HL-60/S4 treated with phorbol 12-myristate 13-acetate at 8.2 ng/mL for 4 days and 3 days (cell line): ENCODE measurements around the gene FOXJ3.

ENCODE experiments used
- in situ Hi-C: fragments of 300-500 bp; cut with MboI; formaldehyde crosslinking; loops from 2 replicates; pipeline ENCODE4 v1.15.0; 2022; ENCODE audit warnings: low sequenced_read_pairs

Gene FOXJ3

DNA sequence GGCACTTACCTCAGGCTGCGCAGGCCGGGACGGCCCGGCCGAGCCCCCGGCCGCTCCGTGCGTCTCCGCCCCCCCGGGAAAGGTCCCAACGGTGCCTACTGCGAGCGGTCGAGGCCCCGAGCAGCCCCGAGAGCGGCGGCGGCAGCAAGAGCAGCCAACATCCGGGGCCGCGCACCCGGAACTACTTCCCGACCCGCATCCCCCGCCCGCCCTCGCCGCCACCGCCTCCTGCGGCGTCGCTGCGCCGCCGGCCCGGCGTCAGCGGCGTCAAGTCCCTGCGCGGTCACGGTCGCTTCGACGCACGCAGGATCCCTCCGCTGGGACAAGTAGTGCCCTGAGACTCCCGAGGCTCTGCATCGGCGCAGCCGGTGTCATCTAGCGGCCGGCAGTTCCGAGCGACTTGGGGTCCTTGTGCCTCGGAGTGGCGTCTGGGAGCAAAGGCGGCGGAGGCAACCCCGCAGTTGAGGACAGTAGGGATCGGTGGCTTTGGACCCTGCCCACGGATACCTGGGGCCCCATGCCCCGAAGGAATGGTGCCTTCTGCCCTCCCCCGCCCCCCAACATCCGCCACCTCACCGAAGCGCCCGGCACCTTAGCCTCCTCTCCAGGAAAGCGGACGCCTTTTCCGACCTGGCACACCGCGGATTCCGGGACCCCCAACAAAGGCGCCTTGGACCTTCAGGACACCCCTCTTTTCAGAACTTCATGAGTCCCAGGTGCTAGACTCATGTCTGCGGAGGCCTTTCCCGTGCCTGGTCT is at the start of gene FOXJ3:
Gene FOXJ3, minus strand, starts transcription at position 186 of the 759 bp plus-strand sequence. CDS start 24,142 bp downstream, outside the sequence.
- in situ Hi-C loops = no loop called here

DNA sequence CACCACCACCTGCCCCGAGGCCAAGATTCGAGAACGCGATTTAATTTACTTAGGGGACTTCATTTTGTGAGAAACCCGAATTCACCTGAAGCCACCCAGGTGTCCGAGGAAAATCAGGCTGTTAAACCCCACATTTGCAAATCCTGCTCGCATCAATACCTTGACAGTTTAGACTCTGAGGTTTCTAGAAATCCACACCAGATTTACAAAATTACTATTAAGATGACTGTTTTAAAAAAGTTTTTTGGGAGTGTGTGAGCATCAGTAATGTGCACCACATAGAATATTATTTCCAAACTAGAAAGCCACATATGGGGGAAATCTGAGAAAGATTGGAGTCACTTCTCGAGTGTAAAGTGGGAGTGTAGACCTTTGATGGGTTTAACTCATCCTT is 46.2 kb upstream of the FOXJ3 start:
- in situ Hi-C loops = no loop called here

DNA sequence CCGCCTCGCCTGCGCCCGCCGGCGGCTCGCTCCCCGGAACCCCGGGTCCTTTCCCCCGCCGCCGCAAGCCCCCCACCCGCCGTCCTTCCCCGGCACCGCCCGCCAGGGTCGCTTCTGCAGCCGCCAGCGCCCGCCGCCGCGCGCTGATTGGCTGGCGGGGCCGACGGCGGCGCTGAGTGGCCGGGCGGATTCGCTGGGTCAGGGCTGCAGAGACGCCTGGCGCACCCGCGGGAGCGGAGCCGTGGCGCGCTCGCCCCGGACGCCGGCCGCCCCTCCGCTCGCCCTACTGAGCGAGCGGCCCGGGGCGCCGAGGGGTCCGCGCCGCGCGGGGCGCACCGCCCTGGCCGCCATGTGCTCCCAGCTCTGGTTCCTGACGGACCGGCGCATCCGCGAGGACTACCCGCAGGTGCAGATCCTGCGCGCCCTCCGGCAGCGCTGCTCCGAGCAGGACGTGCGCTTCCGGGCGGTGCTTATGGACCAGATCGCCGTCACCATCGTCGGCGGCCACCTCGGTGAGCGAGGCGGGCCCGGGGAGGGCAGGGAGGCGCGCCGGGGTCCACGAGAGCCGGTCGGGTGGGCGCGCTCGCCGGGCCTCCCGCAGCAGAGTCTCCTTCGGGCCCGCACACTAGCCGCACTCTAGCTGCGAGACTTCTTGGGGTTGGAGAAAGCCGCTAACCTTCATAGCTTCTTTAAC is 45.7 kb upstream of the FOXJ3 start, which contains the start of gene RIMKLA:
Gene RIMKLA, plus strand, starts transcription at position 207 of the 694 bp plus-strand sequence. Its CDS starts 143 bp downstream, at position 350.
- in situ Hi-C loops = no loop called here

DNA sequence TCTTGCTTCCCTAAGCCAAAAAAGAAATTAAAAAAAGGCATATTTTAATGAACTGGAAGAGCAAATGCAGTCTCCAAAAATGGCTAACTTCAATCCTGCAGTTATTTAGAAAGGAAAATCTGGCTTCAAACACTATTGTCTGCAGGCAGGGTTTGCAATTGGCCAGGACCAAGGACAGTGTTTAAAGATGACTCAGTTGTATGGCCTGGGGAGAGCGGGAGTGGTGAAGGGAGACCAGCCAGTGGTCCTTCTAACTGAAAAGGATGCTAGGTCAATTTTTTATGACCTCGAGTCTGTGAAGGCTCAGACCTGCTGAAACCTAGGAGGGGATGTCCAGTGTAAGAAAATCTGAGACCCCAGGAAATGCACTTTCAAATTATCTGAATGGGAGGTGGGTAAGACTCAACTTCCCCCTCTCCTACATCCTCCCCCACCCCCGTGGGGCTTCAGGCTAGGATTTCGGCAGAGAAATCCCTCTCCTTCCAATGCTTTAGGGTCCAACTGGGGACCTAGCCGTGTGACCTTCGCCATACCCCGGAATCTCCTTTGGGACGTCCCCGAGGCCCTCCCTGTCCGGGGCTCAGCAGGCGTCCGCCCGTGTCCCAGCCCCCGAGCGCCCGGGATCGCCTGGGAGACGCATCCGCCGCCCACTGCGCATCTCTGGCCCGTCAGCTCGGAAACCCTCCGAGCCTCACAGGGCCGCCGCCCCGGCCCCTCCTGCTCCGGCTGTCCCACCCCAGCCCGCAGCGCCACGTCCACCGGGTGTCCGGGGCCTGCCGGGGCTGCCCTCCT is 45.0 kb upstream of the FOXJ3 start:
- in situ Hi-C loops = no loop called here

DNA sequence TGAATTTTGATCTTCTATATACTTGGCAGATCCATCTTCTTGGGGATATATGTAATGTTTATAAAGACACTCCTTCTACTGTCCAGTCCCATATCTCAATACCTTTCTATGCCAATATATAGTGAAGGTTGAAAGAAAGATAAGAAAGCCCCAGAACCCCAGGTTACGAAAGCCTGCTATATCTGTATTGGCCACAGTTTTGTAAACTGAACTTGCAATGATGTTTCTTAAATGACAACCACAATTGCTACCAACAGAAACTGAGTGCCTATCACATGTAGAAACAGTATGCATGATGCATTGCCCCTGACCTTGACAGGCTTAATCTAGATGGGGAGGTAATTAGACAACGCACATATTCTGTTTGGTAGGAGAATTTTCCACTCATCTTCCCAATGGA is 37.8 kb upstream of the FOXJ3 start:
- in situ Hi-C loops = no loop called here

DNA sequence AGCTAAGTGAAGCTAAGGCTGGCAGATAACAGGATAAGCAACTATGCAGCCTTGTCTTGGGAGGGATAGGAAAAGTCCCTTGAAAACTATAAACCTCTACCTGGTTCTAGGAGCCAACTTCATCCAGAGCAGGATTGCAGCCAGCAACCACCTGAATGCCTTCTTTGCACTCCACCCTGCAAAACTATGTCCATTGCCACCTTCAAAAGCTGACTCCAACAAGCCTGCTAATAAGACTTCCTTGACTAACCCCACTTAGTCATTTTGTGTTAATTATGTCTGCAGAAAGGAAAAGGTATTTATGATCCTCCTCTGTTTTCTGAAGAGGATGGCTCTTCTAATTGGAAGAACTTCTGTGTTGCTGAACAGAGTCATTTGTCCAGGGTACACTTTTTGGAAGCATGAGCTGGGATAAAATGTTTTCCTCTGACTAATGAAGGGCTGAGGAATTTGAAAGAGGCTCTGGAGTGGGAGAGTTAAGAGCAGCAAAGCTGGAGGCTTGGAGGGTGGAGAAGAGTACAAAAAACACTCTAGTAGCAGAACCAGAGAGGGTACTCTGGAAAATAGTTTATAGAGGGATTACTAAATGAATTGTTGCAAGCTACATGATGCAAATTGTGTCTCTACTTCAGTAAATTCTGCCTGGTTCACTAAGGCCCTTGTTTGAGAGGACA is 36.0 kb upstream of the FOXJ3 start:
- in situ Hi-C loops = no loop called here

DNA sequence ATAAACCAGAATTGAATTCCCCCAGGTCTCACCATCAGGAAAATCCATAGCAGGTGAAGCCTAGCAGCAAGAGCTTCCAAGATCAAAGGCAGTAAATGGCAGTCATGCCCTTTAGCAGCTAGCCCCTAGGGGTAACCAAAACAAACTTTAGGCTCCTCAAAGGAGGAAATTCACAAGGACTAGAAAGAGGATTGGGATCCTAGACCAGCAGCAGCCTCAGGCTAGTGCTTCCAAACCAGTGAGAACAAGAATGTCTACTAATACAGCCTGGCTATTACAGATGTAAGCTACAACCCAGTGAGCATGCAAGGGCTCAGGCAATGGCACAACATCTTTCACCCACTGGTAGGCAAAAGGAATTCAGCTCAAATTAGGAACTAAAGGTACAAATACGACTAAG is 34.4 kb upstream of the FOXJ3 start:
- in situ Hi-C loops = no loop called here

DNA sequence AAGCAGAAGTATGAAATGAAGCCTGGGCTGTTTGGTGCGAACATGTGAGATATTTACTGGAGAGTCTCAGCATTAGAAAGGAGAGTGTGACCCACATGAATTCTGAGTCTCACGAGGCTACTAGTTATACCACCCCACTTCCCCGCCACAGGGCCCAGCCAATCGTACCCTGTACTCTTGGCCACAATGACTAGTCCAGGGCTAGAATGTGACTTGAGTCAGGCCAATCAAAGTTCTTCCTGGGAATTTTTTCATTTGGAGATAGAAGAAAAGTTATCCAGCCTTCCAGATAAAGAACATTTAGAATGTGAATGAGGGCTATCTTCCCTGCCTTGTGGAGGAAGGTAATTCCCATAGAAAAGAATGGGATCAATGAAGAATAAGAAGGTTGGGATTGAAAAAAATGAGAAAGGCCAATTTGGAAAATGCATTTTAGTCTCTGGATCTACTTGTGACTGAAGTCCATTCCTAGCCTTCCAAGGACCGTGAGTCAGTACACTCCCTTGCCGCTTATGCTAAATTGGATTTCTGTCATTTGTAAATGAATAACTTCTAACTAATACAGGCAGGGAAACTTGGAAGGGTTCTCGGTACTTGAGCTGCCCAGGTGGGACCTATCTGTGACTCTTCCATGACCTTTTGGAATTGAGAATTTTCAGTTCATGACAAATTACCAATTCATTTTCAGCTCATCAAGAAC is 33.2 kb upstream of the FOXJ3 start:
- in situ Hi-C loops = no loop called here

DNA sequence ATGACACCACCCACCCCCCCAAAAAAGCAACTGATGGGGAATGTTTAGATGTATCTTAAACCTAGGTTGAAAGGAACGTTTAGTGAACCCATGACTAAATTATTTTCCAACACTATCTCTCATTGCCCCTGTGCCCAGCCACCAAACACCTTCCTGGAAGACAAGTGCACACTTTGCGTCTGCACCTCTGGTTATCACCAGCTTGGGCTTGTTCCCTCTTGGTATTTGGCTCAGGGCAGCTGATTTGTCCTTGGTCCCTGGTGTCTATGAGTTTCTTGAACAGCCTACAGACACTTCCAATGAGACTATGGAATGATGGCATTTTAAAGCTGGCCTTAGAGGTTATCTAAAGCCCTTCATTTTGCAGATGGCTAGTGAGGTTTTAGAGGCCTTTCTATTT is 30.1 kb upstream of the FOXJ3 start:
- in situ Hi-C loops = no loop called here

DNA sequence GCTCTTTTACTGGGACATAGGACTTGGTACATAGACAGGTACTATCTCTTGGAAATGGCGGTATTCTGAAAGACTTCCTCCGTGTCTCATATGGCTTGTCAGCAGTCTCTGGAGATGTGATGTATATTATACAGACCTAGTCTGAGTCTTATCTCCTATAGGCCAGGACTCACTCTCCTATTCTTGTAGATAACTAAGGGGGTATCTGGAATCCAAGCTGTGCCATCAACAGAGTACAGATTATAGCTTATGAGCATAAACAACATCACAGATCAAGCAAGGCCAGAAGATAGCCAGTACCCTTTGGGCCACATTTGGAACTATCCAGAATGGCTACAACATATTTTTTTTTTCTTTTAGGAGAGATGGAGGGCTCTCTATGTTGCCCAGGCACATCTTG is 29.5 kb upstream of the FOXJ3 start:
- in situ Hi-C loops = no loop called here

DNA sequence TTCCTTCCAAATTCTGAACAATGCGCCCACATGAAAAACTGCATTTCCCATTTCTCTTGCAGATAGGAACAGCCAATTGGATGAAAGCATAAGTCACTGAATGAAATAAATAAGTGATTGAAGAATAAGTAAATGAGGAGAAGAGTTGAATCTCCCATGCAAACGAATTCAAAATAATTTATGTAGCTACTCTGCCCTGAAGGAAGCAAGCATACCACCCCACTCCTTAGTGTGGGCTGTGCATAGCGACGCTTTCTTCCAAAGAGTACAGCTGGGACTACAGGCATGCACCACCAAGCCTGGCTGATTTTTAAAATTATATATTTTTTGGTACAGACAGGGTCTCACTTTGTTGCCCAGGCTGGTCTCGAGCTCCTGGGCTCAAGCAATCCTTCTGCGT is 29.1 kb upstream of the FOXJ3 start:
- in situ Hi-C loops = no loop called here

DNA sequence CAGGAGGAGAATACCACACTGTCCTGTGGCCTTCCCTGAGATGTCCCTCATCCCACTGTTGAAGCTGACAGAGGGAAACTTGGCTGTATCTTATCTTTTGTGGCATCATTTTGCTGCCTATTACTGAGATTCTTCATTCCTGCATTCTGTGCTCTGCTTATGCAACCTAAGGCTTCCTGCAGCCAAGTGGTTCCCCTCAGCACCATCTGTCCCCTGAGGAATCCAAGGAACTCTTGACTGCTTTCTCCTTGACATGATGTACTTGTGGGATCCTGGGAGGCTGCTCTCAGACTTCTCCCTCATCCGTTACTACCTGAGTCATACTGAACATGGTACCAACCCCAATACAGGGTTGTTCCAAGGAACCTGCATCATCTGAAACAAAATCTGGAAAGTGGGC is 24.4 kb upstream of the FOXJ3 start:
- in situ Hi-C loops = no loop called here

DNA sequence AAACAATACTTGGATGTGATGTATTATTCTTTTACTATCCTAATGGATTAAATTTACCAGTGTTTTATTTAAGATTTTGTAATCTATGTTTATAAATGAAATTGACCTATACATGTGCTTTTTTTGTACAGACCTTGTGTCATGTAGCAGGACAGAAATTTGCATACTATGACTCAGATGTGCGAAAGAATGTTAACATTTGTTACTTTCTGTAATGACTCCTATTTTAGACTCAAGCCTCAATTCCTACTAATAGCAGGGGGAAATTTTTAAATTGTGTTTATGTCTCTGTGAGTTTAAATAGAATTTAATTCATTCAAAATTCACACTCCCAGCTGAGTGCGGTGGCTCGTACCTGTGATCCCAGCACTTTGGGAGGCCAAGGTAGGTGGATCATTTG is 23.8 kb upstream of the FOXJ3 start:
- in situ Hi-C loops = no loop called here

DNA sequence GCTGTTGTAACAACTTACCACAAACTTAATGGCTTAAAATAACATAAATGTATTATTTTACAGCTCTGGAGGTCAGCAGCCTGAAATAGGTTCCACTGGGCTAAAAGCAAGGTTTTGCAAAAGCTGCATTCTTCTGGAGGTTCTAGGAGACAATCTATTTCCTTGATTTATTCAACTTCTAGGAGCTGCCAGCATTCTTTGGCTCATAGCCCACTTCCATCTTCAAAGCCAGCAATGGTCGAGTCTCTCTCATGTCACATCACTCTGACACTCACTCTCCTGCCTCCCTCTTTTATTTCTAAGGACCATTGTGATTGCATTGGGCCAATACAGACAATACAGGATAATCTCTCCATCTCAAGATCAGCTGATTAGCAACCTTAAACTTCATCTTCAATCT is 15.1 kb upstream of the FOXJ3 start:
- in situ Hi-C loops = no loop called here

DNA sequence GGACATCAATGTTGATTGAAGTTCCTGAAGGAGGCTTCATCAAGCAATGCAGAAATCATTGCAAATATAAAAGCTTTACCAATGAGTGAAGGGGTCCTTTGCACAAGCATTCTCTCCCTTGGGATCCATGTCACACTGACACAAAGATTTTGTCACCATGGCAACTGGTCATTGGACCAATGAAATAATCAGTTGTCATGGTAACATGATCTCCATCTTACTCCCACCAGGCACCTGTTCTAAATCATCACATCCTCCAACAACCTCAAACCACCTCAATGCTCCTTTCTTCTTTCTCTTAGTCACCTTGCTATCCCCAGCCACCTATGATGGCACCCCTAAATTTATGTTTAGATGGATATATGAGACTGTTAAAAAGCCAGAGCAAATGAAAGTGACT is 13.5 kb upstream of the FOXJ3 start:
- in situ Hi-C loops = no loop called here

DNA sequence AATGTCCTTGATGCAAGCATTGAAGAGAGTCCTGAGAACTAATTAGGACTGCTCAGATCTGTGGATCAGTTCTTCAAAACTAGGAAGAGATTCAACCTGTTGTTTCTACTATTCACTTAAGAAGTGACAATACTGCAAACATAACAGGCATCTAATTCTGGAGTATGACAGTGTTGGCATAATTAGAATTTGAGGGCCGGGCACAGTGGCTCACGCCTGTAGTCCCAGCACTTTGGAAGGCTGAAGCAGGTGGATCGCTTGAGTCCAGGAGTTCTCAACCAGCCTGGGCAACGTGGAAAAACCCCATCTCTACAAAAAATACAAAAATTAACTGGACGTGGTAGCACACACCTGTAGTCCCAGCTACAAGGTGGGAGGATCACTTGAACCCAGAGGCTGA is 8.0 kb upstream of the FOXJ3 start:
- in situ Hi-C loops = no loop called here

DNA sequence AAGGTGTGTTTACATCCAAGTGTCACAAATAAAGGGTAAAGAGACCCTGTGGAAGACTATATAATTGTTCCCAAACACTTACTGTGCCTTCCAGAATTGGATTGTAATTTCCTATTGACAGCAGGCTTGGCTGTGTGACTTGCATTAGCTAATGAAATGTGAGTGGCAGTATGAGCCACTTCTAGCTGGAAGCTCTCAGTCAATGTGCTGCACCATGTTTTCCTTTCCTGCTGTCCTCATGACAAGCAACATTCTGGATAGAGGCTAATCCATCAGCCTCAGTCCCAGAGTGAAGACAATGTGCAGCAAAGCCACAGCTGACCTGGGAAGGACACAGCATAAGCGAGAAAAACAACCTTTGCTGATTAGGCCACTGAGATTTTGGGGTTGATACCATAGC is 5.9 kb upstream of the FOXJ3 start:
- in situ Hi-C loops = no loop called here

DNA sequence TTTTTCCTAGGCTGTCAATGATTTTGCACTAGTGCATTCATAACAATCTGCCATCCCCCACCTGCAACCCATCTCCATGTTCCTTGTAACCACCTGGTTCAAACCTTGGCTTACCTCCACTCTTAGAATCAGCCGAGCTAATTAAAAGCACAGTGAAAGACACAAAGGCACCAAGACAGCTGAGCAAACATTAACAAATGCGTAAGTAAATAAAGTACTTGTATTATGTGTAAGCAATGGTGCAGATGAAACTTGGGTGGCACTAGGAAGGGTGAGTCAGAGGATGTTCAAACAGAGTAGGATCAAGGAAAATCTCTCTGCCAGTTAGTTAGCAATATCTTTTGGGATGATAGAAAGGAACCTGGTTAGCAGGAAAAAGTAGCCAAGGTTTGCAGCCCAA is 5.1 kb upstream of the FOXJ3 start:
- in situ Hi-C loops = no loop called here

DNA sequence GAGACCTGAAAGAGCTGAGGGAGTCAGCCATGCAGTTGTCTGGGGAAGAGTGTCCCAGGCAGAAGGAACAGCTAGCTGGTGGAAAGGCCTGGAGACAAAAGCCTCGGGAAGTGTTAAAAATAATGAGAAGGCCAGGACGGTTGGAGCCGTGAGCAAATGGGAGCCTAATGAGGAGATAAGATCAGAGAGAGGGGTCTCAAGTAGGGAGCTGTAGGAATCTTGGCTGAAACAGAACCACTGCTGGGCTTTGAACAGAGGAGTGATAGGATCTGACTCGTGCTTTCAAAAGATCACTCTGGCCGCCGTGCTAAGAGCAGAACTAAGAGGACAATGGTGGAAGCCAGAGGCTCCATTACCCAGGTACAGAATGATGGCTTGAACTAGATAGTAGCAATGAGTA is 1.9 kb upstream of the FOXJ3 start:
- in situ Hi-C loops = no loop called here

DNA sequence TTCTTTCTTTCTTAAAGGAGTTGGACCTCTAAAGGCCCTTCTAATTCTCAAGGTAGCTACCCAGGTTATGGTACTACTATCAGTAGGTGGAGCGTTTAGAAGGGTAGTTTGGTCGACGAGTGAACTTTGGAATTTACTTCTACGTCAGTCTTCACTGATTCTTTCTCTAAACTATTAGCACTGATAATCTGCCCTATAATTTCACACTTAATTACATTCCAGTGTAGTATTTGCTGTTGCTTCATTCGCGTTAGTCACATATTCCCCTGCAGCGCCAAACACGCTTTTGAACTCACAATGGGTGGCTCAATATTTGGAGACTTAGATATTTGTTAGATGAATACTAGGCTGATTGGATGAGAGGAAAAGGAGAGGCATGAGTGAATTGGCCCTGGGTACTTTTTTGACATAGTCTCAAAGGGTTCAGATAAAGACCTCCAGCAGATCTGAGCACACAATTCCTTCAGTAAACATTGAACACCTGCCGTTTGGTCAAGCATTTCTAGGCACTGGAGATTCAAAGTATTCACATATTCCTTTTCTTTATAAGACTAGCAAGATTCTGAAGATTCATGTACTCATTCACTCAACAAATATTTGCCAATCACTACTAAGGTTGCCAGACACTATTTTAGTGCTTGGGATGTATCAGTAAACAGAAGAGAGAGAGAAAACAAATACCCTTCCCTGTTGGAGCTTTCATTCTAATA is 929 bp upstream of the FOXJ3 start:
- in situ Hi-C loops = no loop called here
